Measurements from ENCODE around the gene TTYH3. TPM values are rescaled to one million over a fixed set of nuclear protein-coding genes. Genes with fewer than 3 reads are reported as not detected.
A peak's percentile ranks its signal among the peaks of the same experiment; 100 is the strongest.

The TTYH3 gene
- total RNA-seq, 4 donors from 2014 or later = 7.2 to 43.2 (median 15.7) TPM

GRCh38 chr7:2708041-2708440, 76.3 kb downstream of the TTYH3 start:
- Histone ChIP-seq H3K27ac (no peak overlapping the region), H3K9me3 (peaks cover 0 to 7% (median 0%) of the 10 kb centered on the region in 4 donors), H3K4me1 (peaks cover 0 to 12% (median 6%) of the 10 kb centered on the region in 4 donors), H3K4me3 (no peak overlapping the region), H3K27me3 (no peaks in the 10 kb centered on the region), H3K36me3 (peaks cover 0 to 19% (median 0%) of the 10 kb centered on the region in 3 donors)
- TF ChIP-seq POLR2A (IDR thresholded peaks at IDR 0.05) (no peak), EP300 (IDR thresholded peaks at IDR 0.05) (no peak)
- TF ChIP-seq, protein P1, sequence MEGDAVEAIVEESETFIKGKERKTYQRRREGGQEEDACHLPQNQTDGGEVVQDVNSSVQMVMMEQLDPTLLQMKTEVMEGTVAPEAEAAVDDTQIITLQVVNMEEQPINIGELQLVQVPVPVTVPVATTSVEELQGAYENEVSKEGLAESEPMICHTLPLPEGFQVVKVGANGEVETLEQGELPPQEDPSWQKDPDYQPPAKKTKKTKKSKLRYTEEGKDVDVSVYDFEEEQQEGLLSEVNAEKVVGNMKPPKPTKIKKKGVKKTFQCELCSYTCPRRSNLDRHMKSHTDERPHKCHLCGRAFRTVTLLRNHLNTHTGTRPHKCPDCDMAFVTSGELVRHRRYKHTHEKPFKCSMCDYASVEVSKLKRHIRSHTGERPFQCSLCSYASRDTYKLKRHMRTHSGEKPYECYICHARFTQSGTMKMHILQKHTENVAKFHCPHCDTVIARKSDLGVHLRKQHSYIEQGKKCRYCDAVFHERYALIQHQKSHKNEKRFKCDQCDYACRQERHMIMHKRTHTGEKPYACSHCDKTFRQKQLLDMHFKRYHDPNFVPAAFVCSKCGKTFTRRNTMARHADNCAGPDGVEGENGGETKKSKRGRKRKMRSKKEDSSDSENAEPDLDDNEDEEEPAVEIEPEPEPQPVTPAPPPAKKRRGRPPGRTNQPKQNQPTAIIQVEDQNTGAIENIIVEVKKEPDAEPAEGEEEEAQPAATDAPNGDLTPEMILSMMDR (IDR thresholded peaks at IDR 0.05) = no peak
- 87 to 95% methylated on average over 9 to 10 of the region's 10 CpGs for WGBS, 2 donors
- no peak for DNase-seq (ENCODE audit: low spot score in 2 of 2)

GRCh38 chr7:2708547-2709310, 76.9 kb downstream of the TTYH3 start:
- Histone ChIP-seq H3K4me3 (no peak overlapping the region), H3K36me3 (peaks cover 0 to 19% (median 0%) of the 10 kb centered on the region in 3 donors), H3K27me3 (no peaks in the 10 kb centered on the region), H3K9me3 (peaks cover 0 to 7% (median 0%) of the 10 kb centered on the region in 4 donors), H3K27ac (no peak overlapping the region), H3K4me1 (peaks cover 0 to 12% (median 8%) of the 10 kb centered on the region in 4 donors)
- WGBS, 2 donors = 80 to 84% methylated on average over 13 to 19 of the region's 20 CpGs
- TF ChIP-seq POLR2A (IDR thresholded peaks at IDR 0.05) (no peak), EP300 (IDR thresholded peaks at IDR 0.05) (no peak)
- TF ChIP-seq, protein P1 (IDR thresholded peaks at IDR 0.05) = no peak
- no peak for DNase-seq (ENCODE audit: low spot score in 2 of 2)

DNA sequence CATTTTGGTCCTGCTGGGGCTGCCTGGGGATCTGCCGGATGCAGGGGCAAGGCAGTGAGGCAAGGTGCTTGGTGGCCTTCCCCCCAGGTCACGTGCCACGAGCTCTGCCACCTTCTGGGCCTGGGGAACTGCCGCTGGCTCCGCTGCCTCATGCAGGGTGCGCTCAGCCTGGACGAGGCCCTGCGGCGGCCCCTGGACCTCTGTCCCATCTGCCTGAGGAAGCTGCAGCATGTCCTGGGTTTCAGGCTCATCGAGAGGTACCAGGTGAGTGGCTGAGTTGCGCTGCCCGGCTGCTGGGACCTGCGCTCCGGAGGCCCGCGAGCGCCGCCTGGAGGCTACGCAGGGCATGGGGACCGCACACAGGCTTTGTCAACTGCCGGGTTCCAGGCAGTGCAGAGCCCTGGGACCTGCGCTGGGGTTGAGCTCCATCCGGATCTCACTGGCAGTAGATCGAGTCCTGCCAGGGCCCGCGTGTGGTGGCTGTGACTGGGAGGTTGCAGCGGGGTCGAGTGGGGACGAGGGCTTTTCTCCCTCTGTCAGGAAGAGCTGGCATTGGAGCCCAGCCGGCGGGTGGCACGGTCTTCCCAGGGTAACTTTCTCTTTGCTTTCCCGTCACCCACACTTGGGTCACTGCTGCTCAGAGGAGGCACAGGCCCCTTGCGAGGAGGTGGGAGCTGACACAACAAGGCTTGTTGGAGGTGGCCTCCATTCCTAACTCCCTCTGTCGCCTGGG, 77.9 kb downstream of the TTYH3 start:
- H3K36me3 ChIP-seq = peaks cover 0 to 28% (median 0%) of the 10 kb centered on the region in 3 donors
- H3K27me3 ChIP-seq = no peaks in the 10 kb centered on the region
- peak overlapping the region in 1 of 4 donors; percentile 32 for H3K27ac ChIP-seq
- peaks cover 0 to 12% (median 8%) of the 10 kb centered on the region in 4 donors for H3K4me1 ChIP-seq
- TF ChIP-seq, protein P1 (IDR thresholded peaks at IDR 0.05) = peak; percentile 76 to 86 (median 83)
- TF ChIP-seq EP300 (IDR thresholded peaks at IDR 0.05) = no peak
- H3K9me3 ChIP-seq = peaks cover 0 to 6% (median 0%) of the 10 kb centered on the region in 4 donors
- peak in 1 of 2 donors; percentile 44 for DNase-seq (ENCODE audit: low spot score in 2 of 2)
- peak overlapping the region in 3 of 4 donors; percentile 8 to 30 (median 18) for H3K4me3 ChIP-seq
- WGBS, 2 donors = 27 to 48% methylated on average over 17 to 23 of the region's 35 CpGs

DNA sequence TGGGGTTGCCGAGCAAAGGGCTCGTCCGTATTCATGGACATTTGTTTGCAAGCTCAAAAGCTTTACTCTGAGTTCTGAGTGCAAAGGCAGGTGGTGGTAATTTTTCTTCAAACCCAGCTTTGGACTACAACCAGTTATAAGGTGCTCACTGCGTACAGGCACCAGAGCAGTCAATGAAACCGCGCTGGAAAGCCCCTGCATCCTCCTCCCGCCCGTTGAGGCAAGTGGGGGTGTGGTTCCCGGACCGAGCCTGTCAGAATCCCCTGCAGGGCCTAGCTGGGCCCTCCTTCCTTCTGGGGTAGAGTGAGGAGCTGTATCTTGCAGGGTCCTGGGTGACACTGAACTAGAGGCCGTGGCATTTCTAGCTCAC, 78.5 kb downstream of the TTYH3 start:
- peak overlapping the region in 1 of 4 donors; percentile 32 for H3K27ac ChIP-seq
- TF ChIP-seq, protein P1 (IDR thresholded peaks at IDR 0.05) = no peak
- no peak for TF ChIP-seq EP300 (IDR thresholded peaks at IDR 0.05)
- no peak for TF ChIP-seq POLR2A (IDR thresholded peaks at IDR 0.05)
- 75 to 78% methylated on average over 10 to 11 of the region's 11 CpGs for WGBS, 2 donors
- H3K4me3 ChIP-seq = peak overlapping the region in 1 of 4 donors; percentile 30
- H3K9me3 ChIP-seq = peaks cover 0 to 6% (median 0%) of the 10 kb centered on the region in 4 donors
- peaks cover 0 to 12% (median 8%) of the 10 kb centered on the region in 4 donors for H3K4me1 ChIP-seq
- H3K36me3 ChIP-seq = peaks cover 0 to 33% (median 0%) of the 10 kb centered on the region in 3 donors
- no peaks in the 10 kb centered on the region for H3K27me3 ChIP-seq
- DNase-seq (ENCODE audit: low spot score in 2 of 2) = no peak
